Astrocyte of the cerebellum (primary cell): Measurements from ENCODE around the gene ASPDH.

Experiments used
- DNase-seq: peaks from one replicate; pipeline ENCODE4 v3.0.0-alpha.2; 2011; ENCODE audit warnings: low read depth
- H3K4me3 ChIP-seq: 2 replicates; pipeline ENCODE4 v1.5.1; 2011; ENCODE audit warnings: mild to moderate bottlenecking, low read depth, low read length, moderate library complexity
- CTCF ChIP-seq: IDR thresholded peaks from 2 replicates; pipeline ENCODE4 v1.5.1; 2012; ENCODE audit warnings: low read length, low read depth, moderate library complexity, mild to moderate bottlenecking; ENCODE audit errors: missing control alignments
- in situ Hi-C: cut with HindIII; loops from 2 replicates; pipeline ENCODE4 v1.10.0; 2017; ENCODE audit warnings: low sequenced_read_pairs

The ASPDH gene

GRCh38 chr19:50496189-50497021, 17.3 kb downstream of the ASPDH start:
- no peak overlapping the region for H3K4me3 ChIP-seq
- in situ Hi-C loops: no loop called here
- no peak for TF ChIP-seq CTCF

GRCh38 chr19:50495020-50495531, 18.6 kb downstream of the ASPDH start:
- H3K4me3 ChIP-seq: no peak overlapping the region
- DNase-seq: no peak
- no peak for TF ChIP-seq CTCF
- in situ Hi-C loops: no loop called here

More at GRCh38 chr19:50496189-50497021, 17.3 kb downstream of the ASPDH start:
- DNase-seq: no peak

DNA sequence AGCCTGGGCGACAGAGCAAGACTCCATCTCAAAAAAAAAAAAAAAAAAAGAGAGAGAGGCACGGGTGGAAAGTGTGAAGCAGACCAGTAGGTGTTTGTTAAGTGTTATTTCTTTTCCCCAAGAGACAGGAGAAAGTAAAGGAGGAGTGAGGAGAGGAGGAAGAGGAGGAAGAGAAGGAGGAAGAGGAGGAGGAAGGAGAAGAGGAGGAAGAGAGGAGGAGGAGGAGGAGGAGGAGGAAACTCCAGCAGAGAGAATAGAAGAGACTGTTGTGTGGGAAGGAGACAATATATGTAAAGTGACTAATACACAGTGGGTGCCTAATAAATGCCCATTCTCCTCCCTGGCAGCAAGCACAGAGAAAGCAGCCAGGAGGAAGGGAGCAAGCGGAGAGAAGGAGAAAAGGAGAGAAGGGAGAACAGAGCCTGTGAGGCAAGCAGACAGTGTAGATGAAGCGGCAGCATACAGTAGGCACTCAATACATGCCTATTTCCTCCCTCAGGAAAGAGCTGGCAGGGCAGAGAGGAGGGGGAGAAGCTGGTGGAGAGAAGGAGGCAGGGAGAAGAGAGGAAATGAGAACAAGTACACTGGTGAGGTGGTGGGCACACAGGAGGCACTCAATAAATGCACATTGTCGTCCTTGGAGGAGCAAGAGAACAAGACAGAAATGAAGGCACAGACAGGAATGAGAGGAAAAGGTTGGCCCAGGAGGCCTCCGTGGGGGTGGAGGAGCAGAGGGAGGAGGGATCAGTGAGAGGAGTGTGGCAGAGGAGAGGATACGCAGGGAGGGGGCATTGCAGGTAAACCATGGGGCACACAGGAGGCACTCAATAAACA, 19.3 kb downstream of the ASPDH start:
- no peak overlapping the region for H3K4me3 ChIP-seq
- in situ Hi-C loops: no loop called here
- no peak for TF ChIP-seq CTCF
- DNase-seq: no peak

GRCh38 chr19:50493171-50493570, 20.5 kb downstream of the ASPDH start:
- in situ Hi-C loops: no loop called here
- no peak for DNase-seq
- no peak for TF ChIP-seq CTCF
- H3K4me3 ChIP-seq: no peak overlapping the region

DNA sequence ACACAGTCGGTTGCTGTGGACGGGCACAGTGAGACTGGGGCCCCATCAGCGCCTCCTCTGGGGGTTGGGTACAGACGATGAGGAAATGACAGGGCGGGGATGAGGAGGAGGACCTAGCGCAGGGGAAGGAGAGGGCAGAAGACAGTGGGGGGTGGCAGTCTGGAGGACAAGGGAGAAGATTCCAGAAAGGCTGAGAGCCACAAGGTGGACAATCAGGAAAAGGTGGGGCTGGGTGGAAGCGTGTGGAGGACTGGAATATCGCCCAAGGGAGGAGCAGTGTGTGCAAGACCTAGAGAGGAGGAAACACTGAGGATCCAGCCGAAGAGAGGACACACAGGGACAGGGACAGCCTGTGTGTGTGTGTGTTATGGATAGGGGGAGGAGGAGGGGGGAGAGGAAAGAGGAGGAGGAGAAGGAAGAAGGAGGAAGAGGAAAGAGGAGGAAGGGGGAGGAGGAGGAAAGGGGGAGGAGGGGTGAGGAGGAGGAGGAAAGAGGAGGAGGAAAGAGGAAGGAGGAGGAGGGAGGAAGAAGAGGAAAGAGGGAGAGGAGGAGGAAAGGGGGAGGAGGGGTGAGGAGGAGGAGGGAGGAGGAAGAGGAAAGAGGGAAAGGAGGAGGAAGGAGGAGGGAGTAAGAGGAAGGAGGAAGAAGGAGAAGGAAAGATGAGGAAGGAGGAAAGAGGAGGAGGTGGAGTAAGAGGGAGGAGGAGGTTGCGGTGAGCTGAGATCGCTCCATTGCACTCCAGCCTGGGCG, 21.2 kb downstream of the ASPDH start:
- no peak for TF ChIP-seq CTCF
- no peak for DNase-seq
- in situ Hi-C loops: no loop called here
- no peak overlapping the region for H3K4me3 ChIP-seq

DNA sequence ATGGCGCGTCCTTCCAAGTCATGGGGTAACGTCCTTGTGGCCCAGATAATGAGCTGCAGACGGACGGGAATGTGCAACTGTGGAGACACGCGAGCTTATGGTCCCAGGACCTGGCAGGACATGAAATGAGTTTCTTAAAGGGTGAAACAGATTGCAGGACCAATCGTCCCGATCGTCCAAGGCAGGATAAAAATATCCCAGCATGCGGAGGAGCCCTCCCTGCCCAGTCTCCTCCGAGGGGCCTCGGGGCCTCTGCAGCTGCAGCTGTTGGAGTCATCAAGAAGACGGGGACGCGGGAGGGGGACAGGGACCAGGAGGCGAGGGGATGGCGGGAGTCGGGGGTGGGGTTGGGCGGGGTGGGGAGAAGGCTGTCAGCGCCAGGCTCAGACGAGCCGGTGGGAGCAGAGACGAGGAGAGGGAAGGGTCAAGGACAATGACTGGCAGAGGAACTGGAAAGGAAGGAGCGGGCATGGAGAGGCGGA, 22.7 kb downstream of the ASPDH start:
- H3K4me3 ChIP-seq: no peak overlapping the region
- DNase-seq: no peak
- TF ChIP-seq CTCF: no peak
- in situ Hi-C loops: no loop called here
